Measurements from ENCODE around the gene PAX4.

Gene PAX4, protein sequence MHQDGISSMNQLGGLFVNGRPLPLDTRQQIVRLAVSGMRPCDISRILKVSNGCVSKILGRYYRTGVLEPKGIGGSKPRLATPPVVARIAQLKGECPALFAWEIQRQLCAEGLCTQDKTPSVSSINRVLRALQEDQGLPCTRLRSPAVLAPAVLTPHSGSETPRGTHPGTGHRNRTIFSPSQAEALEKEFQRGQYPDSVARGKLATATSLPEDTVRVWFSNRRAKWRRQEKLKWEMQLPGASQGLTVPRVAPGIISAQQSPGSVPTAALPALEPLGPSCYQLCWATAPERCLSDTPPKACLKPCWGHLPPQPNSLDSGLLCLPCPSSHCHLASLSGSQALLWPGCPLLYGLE

DNA sequence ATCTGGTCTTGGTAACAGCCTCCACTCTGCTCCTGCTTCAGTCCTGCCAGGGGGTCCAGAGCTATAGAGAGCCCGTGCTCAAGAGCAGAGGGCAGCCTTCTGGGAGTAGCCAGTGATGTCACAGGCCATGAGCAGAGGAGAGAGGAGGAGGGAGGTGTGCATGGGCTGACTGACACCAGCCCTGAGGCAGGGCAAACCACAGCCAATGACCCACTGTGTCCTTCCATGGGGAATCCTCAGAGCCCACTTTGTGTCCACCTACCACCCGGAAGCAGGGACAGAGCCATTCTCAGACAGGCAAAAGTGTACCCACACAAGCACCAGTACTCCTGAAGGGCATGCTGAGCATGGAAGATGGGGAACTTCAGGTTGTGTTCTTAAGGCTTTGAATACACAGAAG is at the start of gene PAX4:
Gene PAX4, minus strand, starts transcription at position 101 of the 400 bp plus-strand sequence. CDS start 2,214 bp downstream, outside the sequence.
- DNase-seq (ENCODE audit: low read depth), result no peak

- no peak for DNase-seq (ENCODE audit: low read depth)
Observed at GRCh38 chr7:127667017-127667670, 49.2 kb upstream of the PAX4 start.

DNA sequence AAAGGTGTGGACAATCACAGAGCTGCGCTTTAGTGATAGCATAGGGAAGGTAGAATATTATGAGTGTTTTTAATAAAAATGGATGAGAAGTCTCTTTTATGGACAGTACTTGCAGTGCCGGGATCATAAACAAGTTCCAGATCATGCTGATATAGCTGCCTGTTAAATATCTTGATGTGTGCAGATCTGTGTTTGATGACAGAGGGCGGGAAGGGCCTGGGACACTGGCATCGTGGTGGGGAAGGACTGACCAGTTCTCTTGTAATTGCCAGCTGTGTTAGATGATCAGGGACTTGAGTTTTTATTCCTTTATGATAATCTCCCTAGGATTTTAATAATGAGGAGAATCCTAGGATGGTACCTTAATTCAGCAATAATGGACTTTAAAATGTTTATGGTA is 48.7 kb upstream of the PAX4 start:
- no peak for DNase-seq (ENCODE audit: low read depth)

GRCh38 chr7:127665922-127666321 is 48.0 kb upstream of the PAX4 start:
- no peak for DNase-seq (ENCODE audit: low read depth)

GRCh38 chr7:127658970-127659630 is 41.2 kb upstream of the PAX4 start:
- no peak for DNase-seq (ENCODE audit: low read depth)

DNA sequence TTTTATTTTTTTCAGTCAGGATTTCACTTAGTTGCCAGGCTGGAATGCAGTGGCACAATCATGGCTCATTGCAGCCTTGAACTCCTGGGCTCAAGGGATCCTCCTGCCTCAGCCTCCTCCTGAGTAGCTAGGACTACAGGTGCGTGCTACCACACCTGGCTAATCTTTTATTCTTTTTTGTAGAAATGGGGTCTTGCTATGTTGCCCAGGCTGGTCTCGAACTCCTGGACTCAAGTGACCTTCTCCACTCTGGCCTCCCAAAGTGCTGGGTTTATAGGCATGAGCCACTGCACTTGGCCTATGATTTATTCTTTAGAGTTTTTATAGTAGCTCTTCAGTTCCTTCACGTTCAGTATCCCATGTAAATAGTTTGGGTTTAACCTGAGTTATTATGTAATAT is 39.6 kb upstream of the PAX4 start:
- DNase-seq (ENCODE audit: low read depth), result no peak

- no peak for DNase-seq (ENCODE audit: low read depth)
Observed at GRCh38 chr7:127655720-127656119, 37.8 kb upstream of the PAX4 start.

DNA sequence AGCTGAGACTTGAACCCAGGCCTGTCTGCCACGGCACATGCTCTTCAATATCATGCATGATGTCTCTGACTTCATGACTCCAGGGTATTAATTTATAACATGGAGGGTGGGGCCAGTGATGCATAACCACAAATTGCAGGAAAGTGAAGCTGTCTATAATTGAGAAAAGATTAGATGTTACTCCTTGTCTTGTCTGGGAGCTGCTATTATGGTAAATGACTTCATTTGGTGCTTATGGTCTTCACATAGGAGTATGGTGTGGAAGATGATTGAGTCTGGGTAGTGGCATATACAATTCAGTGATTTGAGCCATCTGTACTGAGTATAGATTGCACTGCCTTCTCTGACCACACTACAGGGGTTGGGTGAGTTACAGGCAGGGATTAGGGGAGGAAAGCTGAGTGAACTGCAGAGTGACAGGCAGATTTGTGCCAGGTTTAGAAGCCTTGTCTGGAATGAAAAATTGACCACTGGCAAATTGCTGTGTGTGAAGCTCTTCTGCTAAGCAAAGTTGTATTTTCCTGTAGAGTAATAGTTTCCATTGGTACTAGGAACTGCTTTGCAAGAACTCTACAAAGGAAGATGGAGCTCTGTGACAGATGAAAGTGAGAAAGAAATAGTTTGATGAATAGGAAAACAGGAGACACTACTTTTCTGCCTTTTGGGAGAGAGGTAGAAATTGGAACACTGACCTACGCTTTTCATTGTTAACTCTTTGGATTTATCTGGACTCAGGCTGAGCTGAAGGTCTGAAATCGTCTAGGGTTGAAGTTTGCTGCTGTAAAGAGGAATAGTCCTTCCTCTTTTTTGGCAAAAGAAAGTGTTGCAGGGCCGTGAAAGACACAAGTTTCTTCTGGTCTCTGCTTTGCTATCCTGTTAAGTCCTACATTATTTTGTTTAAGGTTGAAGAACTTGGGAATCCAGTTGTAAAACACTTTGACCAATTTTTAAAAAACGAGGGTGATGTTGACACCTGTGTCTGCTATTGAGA is 36.8 kb upstream of the PAX4 start:
- no peak for DNase-seq (ENCODE audit: low read depth)

DNA sequence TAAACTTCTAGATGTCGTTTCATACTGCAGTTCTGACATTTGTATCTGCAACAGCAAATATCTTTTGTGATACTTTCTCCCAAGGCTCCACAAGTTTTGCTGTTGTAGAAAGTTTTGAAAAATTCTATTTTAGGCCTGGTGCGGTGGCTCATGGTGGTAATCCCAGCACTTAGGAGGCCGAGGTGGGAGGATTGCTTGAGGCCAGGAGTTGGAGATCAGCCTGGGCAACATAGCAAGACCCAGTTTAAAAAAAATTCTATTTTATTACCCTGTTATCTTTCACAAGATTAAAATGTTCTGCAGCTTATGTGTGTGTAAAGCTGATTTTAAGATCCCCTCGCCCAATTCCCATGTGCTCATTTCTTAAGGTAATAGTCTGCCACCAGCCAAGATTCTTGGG is 35.5 kb upstream of the PAX4 start:
- DNase-seq (ENCODE audit: low read depth), result no peak

DNA sequence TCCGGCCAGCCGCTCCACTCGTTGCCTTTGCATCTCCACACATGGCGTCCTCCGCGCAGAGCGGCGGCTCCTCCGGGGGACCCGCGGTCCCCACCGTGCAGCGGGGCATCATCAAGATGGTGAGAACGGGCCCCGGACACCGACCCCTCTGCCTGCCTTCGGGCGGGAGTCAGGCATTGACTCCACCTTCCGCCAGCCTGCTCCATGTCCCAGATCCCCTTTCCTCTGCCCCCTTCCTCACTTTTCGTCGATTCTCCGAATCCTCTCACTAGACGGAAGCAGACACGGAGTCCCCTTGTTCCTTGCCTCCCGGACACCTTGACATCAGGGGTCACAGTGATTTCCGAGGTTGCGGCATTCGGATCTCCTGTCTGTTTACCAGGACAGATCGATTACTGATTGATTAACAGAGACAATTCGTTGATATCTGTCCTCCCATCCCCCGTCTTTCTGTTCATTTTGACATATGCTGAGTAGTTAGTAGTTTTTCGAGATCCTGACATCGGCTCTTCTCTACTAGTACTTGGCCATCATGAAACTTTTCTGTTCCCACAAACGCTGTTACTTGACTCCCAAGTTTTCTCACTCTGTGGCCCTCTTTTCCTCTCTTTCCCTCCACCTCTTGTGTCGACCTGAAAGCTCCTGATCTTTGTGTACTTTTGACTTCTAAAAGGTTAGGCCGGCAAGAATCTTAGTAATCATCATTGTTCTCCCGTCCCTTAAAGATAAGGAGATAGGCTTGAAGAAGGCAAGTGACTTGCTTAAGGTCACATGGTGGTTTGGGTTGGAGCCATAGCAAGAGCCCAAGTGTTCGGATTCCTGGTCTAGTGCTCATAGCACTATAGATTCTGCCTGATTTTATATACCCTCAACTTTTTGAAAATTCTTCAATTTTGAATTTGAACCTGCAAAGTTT is 34.6 kb upstream of the PAX4 start:
- DNase-seq (ENCODE audit: low read depth), result no peak

DNA sequence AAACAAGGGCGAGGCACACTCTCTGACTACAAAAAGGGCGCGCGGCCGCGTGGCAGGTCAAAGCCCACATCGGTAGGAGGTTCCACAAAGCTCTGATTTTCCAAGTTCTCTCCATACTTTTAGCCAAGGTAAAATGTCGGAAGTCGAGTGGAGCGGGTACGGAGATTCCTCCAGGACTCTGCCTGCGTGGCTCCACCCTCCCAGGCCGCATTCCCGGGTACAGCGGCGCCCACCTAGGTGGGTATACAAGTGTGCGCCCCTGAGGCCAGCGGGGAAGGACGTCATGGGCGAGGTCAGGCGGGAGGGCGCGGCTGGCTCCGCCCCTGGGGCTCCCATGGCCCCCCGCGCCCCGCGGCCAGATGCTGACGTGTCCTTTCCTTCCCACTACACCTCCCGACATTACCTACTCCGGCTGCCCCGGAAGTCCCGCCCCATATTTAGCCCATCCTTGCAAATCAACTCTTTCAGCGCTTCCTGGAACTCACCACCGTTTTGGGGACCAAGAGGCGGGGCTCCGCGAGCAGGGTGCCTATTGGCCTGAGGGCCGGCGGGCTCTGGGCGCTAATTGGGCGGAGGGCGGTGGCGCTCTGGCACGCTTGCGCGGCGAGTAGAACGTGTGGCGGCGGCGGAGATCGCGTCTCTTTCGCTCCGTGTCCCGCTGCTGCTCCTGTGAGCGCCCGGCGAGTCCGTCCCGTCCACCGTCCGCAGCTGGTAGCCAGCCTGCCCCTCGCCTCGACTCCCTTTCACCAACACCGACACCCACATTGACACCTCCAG is 33.8 kb upstream of the PAX4 start, which contains the start of gene SND1:
Gene SND1, plus strand, starts transcription at position 639 of the 777 bp plus-strand sequence. CDS start 180 bp downstream, outside the sequence.
- DNase-seq (ENCODE audit: low read depth), result peak; percentile 97

GRCh38 chr7:127650847-127651555 is 33.1 kb upstream of the PAX4 start:
- no peak for DNase-seq (ENCODE audit: low read depth)

DNA sequence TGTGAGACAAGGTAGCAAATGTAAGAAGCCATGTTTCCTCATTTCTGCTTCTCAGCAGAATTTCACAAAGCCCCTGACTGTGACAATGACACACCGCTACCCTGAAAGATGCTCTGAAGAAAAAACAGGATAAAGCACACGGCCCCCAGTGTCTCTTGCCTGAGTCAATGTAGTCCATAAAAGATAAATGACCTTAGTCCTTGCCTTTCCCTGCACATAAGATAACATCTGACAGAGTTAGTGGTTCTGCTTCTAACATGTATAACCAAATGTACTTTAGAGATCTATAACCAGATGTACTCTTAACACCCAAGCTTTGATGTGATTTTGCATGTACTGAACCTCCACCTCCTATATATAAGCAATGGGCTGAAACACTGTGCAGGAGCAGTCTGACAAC is 31.0 kb upstream of the PAX4 start:
- no peak for DNase-seq (ENCODE audit: low read depth)

DNA sequence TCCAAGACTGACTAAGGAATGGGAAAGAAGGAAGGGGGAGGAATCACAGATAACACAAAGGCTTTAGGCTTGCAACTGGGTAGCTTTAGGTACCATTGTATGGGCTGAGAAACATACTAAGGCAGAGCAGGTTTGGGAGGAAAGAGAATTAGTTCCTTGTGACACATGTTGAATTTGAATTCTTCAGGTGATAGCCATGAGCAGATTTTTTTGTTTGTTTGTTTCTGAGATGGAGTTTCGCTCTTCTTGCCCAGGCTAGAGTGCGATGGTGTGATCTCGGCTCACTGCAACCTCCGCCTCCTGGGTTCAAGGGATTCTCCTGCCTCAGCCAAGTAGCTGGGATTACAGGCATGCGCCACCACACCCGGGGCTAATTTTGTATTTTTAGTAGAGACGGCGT is 29.7 kb upstream of the PAX4 start:
- no peak for DNase-seq (ENCODE audit: low read depth)

GRCh38 chr7:127644484-127644883 is 26.5 kb upstream of the PAX4 start:
- no peak for DNase-seq (ENCODE audit: low read depth)

- no peak for DNase-seq (ENCODE audit: low read depth)
Observed at GRCh38 chr7:127638197-127638596, 20.3 kb upstream of the PAX4 start.

- DNase-seq (ENCODE audit: low read depth), result no peak
Observed at GRCh38 chr7:127635659-127636285, 17.8 kb upstream of the PAX4 start.

- DNase-seq (ENCODE audit: low read depth), result peak; percentile 95
Observed at GRCh38 chr7:127632276-127632910, 14.5 kb upstream of the PAX4 start.
